HG03469 (cell line): ENCODE results near the gene OLFM3.

Experiments
- ATAC-seq: cut with Tn5 transposase; IDR thresholded peaks from one replicate; pipeline ENCODE4 v1.9.1; 2021; ENCODE audit warnings: mild to moderate bottlenecking, moderate library complexity, moderate number of reproducible peaks; ENCODE audit not compliant: unreplicated experiment

The OLFM3 gene

DNA sequence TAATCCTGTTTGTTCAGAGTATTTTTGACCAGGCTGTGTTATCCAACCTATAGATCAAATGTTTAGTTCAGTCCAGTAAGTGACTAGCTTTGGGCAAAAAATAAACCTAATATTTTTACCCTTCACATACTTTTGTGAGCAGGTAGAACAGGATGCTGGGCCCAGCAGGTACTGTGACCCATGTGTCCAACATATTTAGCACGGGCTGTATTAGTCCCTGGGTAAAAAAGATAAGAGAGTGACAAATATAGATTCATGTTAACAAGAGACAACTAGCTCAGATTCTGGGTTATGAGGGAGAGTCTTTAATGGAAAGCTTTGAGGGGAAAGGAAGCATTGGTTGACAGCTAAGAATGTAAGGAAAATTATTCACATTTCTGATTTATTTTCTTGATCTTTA, 43.1 kb downstream of the OLFM3 start:
- no peak for ATAC-seq

DNA sequence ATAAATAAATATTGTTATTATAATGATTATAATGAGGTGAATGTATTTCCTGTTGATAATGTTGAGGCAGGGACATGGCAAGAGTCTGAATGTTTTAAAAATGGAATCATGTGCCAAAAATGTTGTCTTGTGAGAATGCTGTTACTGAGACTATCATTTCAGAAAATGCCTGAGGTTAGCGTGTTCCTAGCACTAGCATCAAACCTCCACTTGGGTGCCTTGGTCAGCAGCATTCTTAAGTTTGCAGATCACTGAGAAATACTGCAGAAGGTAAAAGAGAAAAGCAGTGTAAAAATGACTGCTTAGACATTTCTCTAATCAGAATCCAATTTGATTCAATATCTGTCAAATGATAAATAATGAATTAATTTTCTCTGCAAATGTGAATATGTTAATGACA, 50.8 kb downstream of the OLFM3 start:
- no peak for ATAC-seq

- ATAC-seq, result no peak
Measured at GRCh38 chr1:101943237-101943636, 53.5 kb downstream of the OLFM3 start.

DNA sequence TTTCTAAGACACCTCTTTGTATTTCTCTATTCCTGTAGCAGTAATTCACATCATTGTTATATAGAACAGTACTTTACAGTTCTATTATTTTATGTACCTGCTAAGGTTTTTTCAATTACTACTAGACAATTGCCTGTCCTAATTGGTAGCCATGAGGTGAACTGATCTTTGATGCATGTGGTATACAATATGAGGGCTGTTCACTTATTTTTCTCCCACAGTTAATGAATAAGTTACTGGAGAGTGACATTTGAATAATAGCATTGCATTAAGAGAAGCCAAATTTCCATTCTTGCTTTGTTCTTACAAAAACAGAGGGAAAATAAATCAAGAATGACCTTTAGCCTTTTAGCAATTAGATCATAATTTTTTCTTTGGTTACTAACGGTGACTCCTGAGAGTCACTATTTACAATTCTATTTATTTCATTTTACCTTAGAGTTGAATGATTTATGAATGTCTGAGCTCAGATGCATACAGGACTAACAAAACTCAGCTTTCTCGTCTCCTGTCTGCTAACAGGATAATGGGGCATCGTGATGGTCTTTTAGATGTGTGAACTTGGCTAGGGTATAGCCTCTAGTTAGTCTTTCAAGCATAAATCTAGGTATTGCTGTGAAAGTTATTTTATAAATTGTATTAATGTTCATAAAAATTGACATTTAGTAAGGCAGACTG, 54.1 kb downstream of the OLFM3 start:
- no peak for ATAC-seq

- no peak for ATAC-seq
Measured at GRCh38 chr1:101938681-101939080, 58.0 kb downstream of the OLFM3 start.

GRCh38 chr1:101929343-101929742, 67.4 kb downstream of the OLFM3 start:
- no peak for ATAC-seq

DNA sequence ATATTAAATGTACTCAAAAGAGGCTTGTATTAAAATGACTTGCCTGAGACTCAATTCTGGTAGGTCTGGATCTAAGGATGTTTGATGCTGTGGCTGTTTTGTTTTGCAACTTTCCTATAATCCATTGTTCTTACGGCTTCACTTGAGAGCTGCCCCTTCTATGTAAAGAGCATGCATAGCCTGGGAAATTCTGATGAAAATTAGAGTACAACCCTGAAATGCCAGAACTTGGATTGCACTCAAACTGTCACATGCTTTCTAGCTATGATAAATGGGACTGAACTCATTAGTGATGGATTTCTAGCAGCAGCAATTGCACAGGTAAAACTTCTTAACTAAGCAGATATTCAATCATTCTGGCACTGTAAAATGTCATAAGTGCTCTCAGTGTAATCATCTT, 67.9 kb downstream of the OLFM3 start:
- no peak for ATAC-seq

- no peak for ATAC-seq
Measured at GRCh38 chr1:101924700-101925099, 72.0 kb downstream of the OLFM3 start.

GRCh38 chr1:101920577-101920976, 76.1 kb downstream of the OLFM3 start:
- ATAC-seq, result no peak

DNA sequence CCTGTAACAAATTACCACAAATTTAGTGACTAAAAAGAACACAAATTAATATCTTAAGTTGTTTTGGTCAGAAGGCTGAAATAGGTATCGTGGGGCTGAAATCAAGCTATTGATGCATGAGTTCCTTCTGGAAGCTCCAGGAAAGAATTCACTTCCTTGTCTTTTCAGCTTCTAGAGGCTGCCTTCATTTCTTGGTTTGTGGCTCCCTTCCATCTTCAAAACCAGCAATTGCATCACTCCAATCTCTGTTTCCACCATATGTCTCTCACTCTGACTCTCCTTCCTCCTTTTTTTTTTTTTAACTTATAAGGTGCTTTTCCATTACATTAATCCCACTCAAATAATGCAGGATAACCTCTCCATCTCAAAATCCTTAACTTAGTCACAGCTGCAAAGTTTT, 78.4 kb downstream of the OLFM3 start:
- ATAC-seq, result no peak

DNA sequence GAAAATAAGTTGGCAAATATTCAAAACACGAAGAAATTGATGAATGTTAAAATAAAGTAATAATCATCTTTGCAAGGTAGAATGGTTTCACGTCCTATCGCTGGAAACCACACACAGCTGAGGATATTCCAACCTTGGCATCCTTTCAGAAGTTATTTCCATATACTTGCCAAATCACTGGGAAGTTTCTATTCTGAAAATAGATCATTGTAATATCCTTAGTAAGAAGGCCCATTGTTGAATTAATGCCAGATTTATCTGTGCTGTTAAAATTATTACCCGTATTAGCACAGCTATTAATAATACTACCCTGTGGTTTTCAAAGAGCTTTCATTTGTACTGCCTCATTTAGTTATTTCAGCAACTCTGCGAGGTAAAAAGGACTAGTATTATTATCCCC, 81.1 kb downstream of the OLFM3 start:
- no peak for ATAC-seq

DNA sequence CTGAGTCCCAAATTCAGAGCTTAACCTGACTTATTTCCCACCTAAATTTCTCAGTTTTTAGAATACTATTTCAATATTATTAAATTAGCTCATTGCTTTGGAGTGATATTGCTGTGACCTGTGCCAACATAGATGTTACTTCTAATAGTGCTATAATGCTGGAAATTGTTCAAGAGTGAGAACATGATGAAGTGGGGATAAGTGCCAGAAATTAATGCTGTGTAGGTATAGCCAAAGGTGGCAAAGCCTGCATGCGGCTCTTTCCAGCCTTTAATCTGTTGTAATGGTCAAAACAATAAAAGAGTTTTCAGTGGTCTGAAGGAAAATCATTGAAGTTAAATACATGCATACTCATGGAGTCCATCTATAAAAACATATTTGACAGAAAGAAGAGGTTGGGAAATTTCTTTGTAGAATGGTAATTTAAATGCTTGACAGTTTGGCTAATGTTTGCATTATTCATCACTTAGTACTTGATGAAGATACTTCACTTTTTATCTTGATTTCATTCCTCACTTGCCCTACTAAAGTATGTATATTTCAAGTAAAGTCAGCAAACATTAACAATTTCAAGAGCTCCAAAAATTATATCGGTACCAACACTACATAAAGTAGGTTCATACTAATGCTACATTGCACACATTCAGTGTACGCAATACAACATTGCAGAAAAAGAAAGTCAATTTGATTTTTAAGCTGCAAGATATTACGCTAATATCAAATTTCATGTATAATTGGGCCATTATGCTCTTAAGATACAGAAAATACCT, 82.1 kb downstream of the OLFM3 start:
- ATAC-seq, result no peak

DNA sequence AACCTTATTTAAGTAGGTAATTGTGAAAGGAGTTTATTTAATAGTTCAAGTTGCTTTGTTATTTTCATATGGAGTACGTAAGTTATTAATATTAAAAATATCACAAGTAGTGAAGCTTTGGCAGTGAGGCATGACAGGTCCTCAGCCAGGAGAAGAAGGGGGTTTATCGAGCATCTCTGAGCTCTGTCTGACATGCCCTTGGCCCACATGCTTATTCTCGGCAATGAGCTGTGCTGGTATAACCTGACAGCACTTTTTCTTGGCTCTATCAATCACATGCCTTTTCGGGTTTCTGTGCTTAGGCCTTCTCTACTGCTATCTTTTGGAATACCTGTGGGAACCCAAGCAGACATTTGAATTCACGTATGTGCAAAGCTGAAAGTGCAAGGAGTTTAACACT, 84.8 kb downstream of the OLFM3 start:
- ATAC-seq, result no peak

- ATAC-seq, result no peak
Measured at GRCh38 chr1:101908980-101909379, 87.7 kb downstream of the OLFM3 start.

DNA sequence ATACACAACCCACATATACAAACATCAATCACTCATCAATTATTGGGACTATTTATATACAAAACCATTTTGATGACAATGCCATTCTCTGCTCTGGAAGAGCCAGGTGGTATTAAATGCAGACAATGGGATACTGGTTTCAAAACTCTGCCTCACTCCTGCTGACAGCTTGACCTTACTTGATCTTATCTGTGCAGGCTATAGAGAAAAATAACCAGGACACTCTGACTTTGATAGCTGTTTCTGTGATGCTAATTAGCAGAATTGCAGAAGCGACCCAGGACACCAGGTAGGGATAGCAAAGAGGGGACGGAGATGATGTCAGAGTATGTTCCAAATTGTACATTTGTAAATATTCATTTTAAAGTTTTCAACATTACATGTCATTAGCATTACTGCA, 89.5 kb downstream of the OLFM3 start:
- ATAC-seq, result no peak

GRCh38 chr1:101905283-101905835, 91.4 kb downstream of the OLFM3 start:
- no peak for ATAC-seq

- no peak for ATAC-seq
Measured at GRCh38 chr1:101902199-101902598, 94.5 kb downstream of the OLFM3 start.

- ATAC-seq, result no peak
Measured at GRCh38 chr1:101898137-101898536, 98.6 kb downstream of the OLFM3 start.

GRCh38 chr1:101884621-101885020, 112.1 kb downstream of the OLFM3 start:
- no peak for ATAC-seq

DNA sequence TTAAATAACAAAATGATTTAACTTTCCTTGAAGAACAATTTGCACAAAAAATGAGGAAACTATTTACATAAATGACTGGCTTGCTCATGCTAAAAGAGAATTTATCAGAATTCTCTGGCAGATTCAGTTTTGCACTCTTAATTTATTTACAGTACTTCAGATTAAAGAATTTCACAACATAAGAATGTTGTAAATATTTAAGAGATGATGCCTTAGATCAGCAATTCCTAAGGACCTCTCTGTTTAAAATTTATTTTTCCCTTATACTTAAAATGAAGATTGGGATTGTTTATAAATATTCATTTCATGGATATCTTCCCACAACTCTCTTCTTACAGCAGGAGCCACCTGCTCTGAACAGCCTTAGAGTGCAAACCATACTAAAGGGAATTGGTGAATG, 120.8 kb downstream of the OLFM3 start:
- ATAC-seq, result no peak

GRCh38 chr1:101873672-101874071, 123.1 kb downstream of the OLFM3 start:
- ATAC-seq, result no peak

GRCh38 chr1:101859941-101860340, 136.8 kb downstream of the OLFM3 start:
- no peak for ATAC-seq
